HepG2 (cell line): ENCODE measurements around the gene CAMSAP1. TPM values are rescaled to one million over a fixed set of nuclear protein-coding genes. Genes with fewer than 3 reads are reported as not detected.

Source experiments
- ATAC-seq: fragments of 200-7000 bp; cut with Tn5 transposase; 3 replicates; pipeline ENCODE4 v1.9.1; 2020; ENCODE audit warnings: mild to moderate bottlenecking, moderate library complexity
- BruUV-seq: library from RNA; stranded (reverse); fragments of 400-500 nt; replicated peaks from 2 replicates; lab custom pipeline; 2021; lab: Mats Ljungman, UMichigan
- CTCF ChIA-PET: fragments of 300-600 bp; formaldehyde crosslinking; extraction: SDS; loops from one replicate; lab custom pipeline; 2021; ENCODE audit warnings: low total read pairs, inconsistent platforms, low intra/inter-chr PET ratio; lab: Yijun Ruan, JAX
- POLR2A ChIA-PET: fragments of 350-600 bp; sonication (Branson Sonifier 250); formaldehyde crosslinking; loops from one replicate; lab custom pipeline; 2020; ENCODE audit warnings: antibody characterized with exemption, inconsistent platforms; lab: Yijun Ruan, JAX
- DNase-seq: peaks from one replicate; pipeline ENCODE4 v3.0.0-alpha.2; 2015; ENCODE audit warnings: low spot score
- FAIRE-seq: peaks from 3 replicates; lab custom pipeline; 2011; peaks lifted over from hg19 to GRCh38; lab: Jason Lieb, UNC
- H2AFZ ChIP-seq: one replicate; pipeline ENCODE4 v1.6.1; 2011; ENCODE audit warnings: low read length, inconsistent platforms
- H3K27ac ChIP-seq: fragments of 300-600 bp; 3 replicates; pipeline ENCODE4 v1.8.0; 2011; ENCODE audit warnings: mixed run types, mild to moderate bottlenecking, mixed read lengths, low read length, inconsistent platforms; ENCODE audit not compliant: insufficient read depth; ENCODE audit errors: extremely low read length
- H3K27me3 ChIP-seq, 2 experiments: fragments of 200-600 bp in 1 of 2; 2 replicates in 1 of 2; 3 replicates in 1 of 2; pipeline versions ENCODE4 v1.6.0 to v1.8.0; 2011; ENCODE audit warnings: low read length in 2 of 2, mild to moderate bottlenecking in 2 of 2, moderate library complexity in 2 of 2, inconsistent platforms in 1 of 2; ENCODE audit not compliant: insufficient read depth in 2 of 2, control insufficient read depth in 1 of 2
- H3K36me3 ChIP-seq, 2 experiments: fragments of 200-600 bp in 1 of 2; replicated peaks in 1 of 2; 2 replicates in 1 of 2; 3 replicates in 1 of 2; pipeline versions ENCODE4 v1.5.1 to v1.8.0; 2011; ENCODE audit warnings: low read length in 2 of 2, inconsistent platforms in 1 of 2; ENCODE audit not compliant: insufficient read depth in 2 of 2, control insufficient read depth in 1 of 2
- H3K4me1 ChIP-seq: 2 replicates; pipeline ENCODE4 v1.5.1; 2012; ENCODE audit warnings: low read length, inconsistent platforms; ENCODE audit not compliant: insufficient read depth
- H3K4me2 ChIP-seq: 2 replicates; pipeline ENCODE4 v1.6.0; 2011; ENCODE audit warnings: low read depth, low read length, inconsistent platforms
- H3K4me3 ChIP-seq, 3 experiments: fragments of 200-600 bp in 1 of 3; sonication (generic), shearing (Covaris generic) in 1 of 3; replicated peaks in 1 of 3; 2 replicates each; pipeline ENCODE4 v1.5.1; 2011 to 2016; ENCODE audit warnings: low read length in 3 of 3, inconsistent platforms in 2 of 3, low read depth in 2 of 3, mild to moderate bottlenecking in 2 of 3, control low read depth in 1 of 3, mixed read lengths in 1 of 3; ENCODE audit not compliant: insufficient read depth in 1 of 3
- H3K79me2 ChIP-seq: one replicate; pipeline ENCODE4 v1.6.1; 2011; ENCODE audit warnings: low read length, inconsistent platforms; ENCODE audit not compliant: insufficient read depth
- H3K9ac ChIP-seq: 2 replicates; pipeline ENCODE4 v1.6.0; 2011; ENCODE audit warnings: mild to moderate bottlenecking, low read depth, low read length, inconsistent platforms; ENCODE audit not compliant: insufficient read depth
- H3K9me3 ChIP-seq: 2 replicates; pipeline ENCODE4 v1.5.1; 2012; ENCODE audit warnings: mild to moderate bottlenecking, low read length
- H4K20me1 ChIP-seq: 2 replicates; pipeline ENCODE4 v1.6.0; 2011; ENCODE audit warnings: inconsistent platforms, mild to moderate bottlenecking, low read length, moderate library complexity; ENCODE audit not compliant: insufficient read depth
- MTF2 ChIP-seq: sonication (generic); formaldehyde crosslinking; IDR thresholded peaks from 2 replicates; pipeline ENCODE4 v1.5.0; 2020; ENCODE audit warnings: missing genetic modification reagents, borderline replicate concordance
- REST ChIP-seq, 2 experiments: IDR thresholded peaks; 2 replicates each; pipeline ENCODE4 v1.6.1; 2011 to 2012; ENCODE audit warnings: low read length in 2 of 2, borderline replicate concordance in 1 of 2, low read depth in 1 of 2, mild to moderate bottlenecking in 1 of 2, moderate library complexity in 1 of 2
- ZNF746 ChIP-seq: sonication (generic); formaldehyde crosslinking; IDR thresholded peaks from 2 replicates; pipeline ENCODE4 v1.8.0; 2022; ENCODE audit warnings: mild to moderate bottlenecking, missing genetic modification reagents
- WGBS: methylation state at CpG from one replicate; pipeline ENCODE4 v1.1.6; 2017; ENCODE audit warnings: low lambda C conversion rate; 5-methylcytosine and 5-hydroxymethylcytosine counted together
- in situ Hi-C: cut with HindIII; loops from 2 replicates; pipeline ENCODE4 v1.10.0; 2017; ENCODE audit warnings: low pct_unique_long_range_greater_than_20kb; ENCODE audit not compliant: extremely low pct_ligation_motif_present
- intact Hi-C: fragments of 100-400 bp; cut with micrococcal nuclease; formaldehyde crosslinking; loops from one replicate; pipeline ENCODE4 v1.10.0; 2022; ENCODE audit not compliant: unreplicated experiment
- polyA plus RNA-seq, 8 experiments: library from polyadenylated mRNA; depleted of rRNA in 3 of 8; stranded (reverse) in 7 of 8; unstranded in 1 of 8; fragments of >200 nt; fragmentation: Illumina TruSeq in 4 of 8; extraction: Trizol in 4 of 8; gene quantifications; 2 replicates each; pipeline versions ENCODE4 v1.2.1 to v1.2.3, GENCODE V29; 2011 to 2016; ENCODE audit warnings: low read depth in 4 of 8, missing spikeins in 1 of 8, mixed read lengths in 1 of 8; ENCODE audit not compliant: insufficient read depth in 1 of 8
- total RNA-seq, 5 experiments: library from RNA; depleted of rRNA; stranded (reverse); fragments of >200 nt; fragmentation: Illumina TruSeq; extraction: Trizol; gene quantifications; 2 replicates each; pipeline ENCODE4 v1.2.3, GENCODE V29; 2016; ENCODE audit warnings: low read depth in 1 of 5

CAMSAP1 gene
- total and polyA plus RNA-seq, 2 of the 13 experiments (the other 11 are each of a cell fraction or from before 2014, with no cell fraction given) = 3.8 to 12.4 TPM

GRCh38 chr9:135763716-135764446 is 143.5 kb downstream of the CAMSAP1 start (continued):
- no peak for TF ChIP-seq REST (IDR thresholded peaks at IDR 0.05; ENCODE audit: borderline replicate concordance in 1 of 2, low read depth in 1 of 2, low read length in 2 of 2)
- TF ChIP-seq MTF2 = no peak

- WGBS = no CpG with 5 or more reads among the region's 13 CpGs
Observed at GRCh38 chr9:135762921-135763320, 144.4 kb downstream of the CAMSAP1 start.

More at GRCh38 chr9:135762921-135763320, 144.4 kb downstream of the CAMSAP1 start:
- CTCF ChIA-PET = no interaction called here
- Histone ChIP-seq H3K9ac (no peak overlapping the region), H2AFZ (no peak overlapping the region), H3K4me3 (no peak overlapping the region), H3K27ac (no peak overlapping the region), H3K27me3 (peaks cover 10 to 58% of the 10 kb centered on the region in 2 experiments; a peak in 4 of 5 replicates), H3K4me2 (no peak overlapping the region), H3K36me3 (no peaks in the 10 kb centered on the region), H3K79me2 (no peaks in the 10 kb centered on the region), H3K9me3 (peaks cover 12% of the 10 kb centered on the region), H4K20me1 (no peaks in the 10 kb centered on the region), H3K4me1 (no peaks in the 10 kb centered on the region)
- DNase-seq (no peak), FAIRE-seq (no peak), ATAC-seq (no peak)
- POLR2A ChIA-PET = no interaction called here
- intact Hi-C loops = no loop called here
- in situ Hi-C loops = no loop called here
- no TSS peak for BruUV-seq
- TF ChIP-seq ZNF746 (CRISPR knock-in tag) = no peak
